Right renal cortex interstitium (tissue), 3 donors: ENCODE results near the gene THNSL1. TPM values are rescaled to one million over a fixed set of nuclear protein-coding genes. Genes with fewer than 3 reads are reported as not detected.
A peak's percentile ranks its signal among the peaks of the same experiment; 100 is the strongest.
"Not testable (repeated sequence)": the region's sequence is repeated elsewhere in the genome, so short reads cannot be mapped to it uniquely, and the experiment has no call there.

ENCODE experiments used
- DNase-seq, 3 donors: peaks; one replicate each; pipeline ENCODE4 v3.0.0-alpha.2; 2013; ENCODE audit warnings: low read depth in 3 of 3, low spot score in 2 of 3
- polyA plus RNA-seq, 3 donors: library from polyadenylated mRNA; unstranded; fragments of 120-200 nt; gene quantifications; one replicate each; pipeline ENCODE4 v1.2.1, GENCODE V29; 2013; ENCODE audit not compliant: insufficient read length in 3 of 3

Gene THNSL1
- polyA plus RNA-seq, 3 donors: 16.7 to 18.8 (median 18.0) TPM

DNA sequence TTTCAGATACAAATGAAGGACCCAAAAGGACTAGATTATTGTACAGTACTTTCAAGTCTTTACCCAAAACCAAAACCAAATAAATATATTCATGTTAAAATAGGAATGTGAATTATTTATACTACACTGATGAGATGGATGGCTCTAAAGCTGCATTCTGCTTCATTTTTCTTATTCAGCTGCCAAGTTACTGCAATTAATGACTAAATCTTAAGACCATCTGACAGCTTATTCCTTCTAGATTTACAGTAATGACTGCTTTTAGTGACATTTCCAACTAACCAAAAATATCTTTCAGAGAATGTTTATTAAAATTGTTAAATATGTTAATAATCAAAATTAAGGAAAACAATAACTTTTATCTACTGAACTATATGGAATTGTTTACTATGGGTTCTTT lies 21.3 kb upstream of the THNSL1 start:
- DNase-seq: no peak

DNA sequence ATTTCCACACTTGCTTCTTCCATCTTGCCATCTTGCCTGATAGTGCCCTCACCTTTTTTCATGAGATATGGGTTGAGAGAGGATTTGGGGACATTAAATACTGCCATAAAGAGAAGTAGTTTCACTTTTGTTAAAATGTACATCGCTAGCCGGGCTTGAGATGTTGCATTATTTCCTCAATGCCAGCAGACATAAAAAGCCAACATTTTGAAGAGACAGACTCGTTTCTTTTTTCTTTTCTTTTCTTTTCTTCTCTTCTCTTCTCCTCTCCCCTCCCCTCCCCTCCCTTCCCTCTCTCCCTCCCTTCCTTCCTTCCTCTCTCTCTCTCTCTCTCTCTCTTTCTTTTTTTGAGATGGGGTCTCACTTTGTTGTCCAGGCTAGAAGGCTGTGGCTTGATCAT lies 18.4 kb upstream of the THNSL1 start:
- DNase-seq: no peak

DNA sequence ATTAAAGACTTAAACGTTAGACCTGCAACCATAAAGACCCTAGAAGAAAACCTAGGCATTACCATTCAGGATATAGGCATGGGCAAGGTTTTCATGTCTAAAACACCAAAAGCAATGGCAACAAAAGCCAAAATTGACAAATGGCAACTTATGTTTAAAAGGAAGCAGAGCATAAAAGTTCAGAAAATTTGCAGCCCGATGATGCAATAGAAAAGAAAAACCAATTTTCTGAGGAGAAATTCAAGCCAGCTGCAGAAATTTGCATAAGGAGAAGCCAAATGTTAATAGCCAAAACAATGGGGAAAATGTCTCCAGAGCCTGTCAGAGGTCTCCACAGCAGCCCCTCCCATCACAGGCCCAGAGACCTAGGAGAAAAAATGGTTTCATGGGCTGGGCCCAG lies 4.8 kb upstream of the THNSL1 start:
- not testable (repeated sequence) for DNase-seq

- DNase-seq: no peak
Measured at GRCh38 chr10:25014579-25014978, 1.8 kb upstream of the THNSL1 start.

DNA sequence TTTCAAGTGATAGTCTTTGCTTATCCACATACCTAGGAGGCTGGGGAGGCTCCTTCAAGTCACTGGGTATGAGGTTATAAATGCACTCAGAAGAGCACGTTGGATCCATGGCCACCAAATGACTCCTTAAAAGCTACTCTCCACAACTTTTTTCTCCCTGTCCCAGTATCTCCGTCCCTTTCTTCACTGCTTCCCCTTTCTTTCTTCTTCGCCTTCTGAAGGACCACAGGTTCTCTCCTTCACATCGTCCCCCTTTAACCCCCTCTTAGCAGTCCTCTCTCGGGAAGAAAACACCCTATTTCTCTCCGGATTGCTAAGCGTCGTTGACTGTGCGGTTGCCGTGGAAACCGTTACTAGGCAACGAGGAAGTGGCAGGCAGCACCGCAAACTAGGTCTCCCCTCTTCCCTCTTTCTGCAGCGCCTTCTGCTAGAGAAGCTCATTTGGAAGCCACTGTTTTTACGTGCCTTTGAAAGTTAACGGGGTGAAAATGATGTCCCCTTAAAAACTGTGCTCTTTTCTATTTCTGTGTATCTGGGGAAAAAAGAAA lies 510 bp upstream of the THNSL1 start, which contains the start of gene ENKUR:
ENKUR (minus strand) TSS at position 331 of the 548 bp plus-strand sequence; CDS start at position 109, 222 bp downstream.
- peak; percentile 96 to 99 (median 97) for DNase-seq

DNA sequence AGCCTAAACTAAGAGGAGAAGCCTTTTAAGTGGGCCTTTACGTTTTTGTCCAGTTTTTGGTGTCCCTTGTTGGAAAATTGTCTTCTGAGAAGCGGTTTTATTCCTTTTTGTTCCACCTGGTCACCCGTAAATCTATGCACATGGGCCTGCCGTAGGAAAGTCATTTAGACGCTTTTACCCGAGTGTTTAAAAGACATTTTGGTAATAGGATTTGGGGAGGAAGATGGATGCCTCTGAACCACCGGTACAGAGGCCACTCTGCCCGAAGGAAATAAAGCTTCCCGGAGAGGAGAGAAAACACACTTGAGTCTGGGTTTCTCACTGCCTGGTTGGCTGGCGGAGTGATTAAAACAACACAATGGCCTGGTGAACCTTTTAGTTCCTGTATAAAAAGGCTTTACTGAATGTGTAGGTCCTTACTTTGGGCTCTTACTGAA lies 760 bp downstream of the THNSL1 start:
- peak in 1 of 3 donors; percentile 73 for DNase-seq

DNA sequence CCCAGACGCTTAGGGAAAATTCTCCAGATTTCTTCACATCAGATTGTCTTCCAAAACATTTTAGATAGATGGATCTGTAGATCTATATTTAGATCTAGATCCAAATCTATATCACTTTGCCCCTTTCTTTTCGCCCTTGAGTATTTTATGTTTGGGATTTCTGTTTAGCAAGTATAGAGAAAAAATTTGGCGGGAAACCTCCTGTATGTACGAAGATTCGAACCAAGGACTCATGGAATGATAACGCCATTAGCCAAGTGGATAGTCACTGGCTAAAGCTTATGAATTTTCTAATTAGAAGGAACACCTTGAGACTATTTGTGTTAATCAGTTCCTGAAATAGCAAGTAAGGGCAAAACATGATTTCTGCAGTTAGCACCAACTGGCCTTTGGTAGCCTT lies 1.2 kb downstream of the THNSL1 start:
- no peak for DNase-seq

DNA sequence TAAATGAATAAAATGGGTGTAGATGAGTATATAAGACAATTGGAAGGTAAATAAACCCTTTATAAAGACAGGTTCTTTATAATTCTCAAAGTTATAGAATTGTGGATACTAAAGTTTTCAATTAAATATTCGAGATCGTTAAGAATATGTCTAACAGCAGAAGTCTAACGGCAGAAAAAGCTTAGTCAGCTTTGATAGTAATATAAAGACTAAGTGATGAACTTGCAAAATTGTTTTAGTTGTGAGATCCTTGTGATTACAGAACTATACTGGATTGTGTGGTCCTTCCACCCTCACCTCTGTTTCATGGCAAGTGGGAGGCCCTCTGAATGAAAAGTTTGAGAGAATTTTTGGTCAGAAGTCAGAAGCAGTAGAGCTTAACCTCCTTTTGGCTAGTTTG lies 2.3 kb downstream of the THNSL1 start:
- DNase-seq: no peak

DNA sequence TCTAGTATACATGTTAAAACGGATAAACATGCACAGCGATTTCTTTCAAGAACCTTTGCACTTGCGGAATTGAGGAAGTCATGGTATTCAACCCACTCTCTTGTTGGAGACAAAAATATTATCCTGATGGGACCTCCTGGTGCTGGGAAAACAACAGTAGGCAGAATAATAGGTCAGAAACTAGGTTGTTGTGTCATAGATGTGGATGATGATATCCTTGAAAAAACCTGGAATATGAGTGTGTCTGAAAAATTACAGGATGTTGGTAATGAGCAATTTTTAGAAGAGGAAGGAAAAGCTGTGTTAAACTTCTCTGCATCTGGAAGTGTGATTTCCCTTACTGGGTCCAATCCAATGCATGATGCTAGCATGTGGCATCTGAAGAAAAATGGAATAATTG lies 6.9 kb downstream of the THNSL1 start:
- DNase-seq: no peak

DNA sequence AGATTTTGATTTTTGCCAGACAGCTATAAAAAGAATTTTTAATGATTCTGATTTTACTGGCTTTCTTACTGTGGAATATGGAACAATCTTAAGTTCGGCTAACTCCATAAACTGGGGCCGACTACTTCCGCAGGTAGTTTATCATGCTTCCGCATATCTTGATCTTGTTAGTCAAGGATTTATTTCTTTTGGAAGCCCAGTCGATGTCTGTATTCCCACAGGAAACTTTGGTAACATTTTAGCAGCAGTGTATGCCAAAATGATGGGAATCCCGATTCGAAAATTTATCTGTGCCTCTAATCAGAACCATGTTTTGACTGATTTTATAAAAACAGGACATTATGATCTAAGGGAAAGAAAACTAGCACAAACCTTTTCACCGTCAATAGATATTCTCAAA lies 8.1 kb downstream of the THNSL1 start:
- no peak for DNase-seq

- DNase-seq: no peak
Measured at GRCh38 chr10:25026463-25026862, 10.1 kb downstream of the THNSL1 start.

GRCh38 chr10:25028711-25029110 lies 12.3 kb downstream of the THNSL1 start:
- no peak for DNase-seq

- no peak for DNase-seq
Measured at GRCh38 chr10:25029519-25029918, 13.1 kb downstream of the THNSL1 start.

DNA sequence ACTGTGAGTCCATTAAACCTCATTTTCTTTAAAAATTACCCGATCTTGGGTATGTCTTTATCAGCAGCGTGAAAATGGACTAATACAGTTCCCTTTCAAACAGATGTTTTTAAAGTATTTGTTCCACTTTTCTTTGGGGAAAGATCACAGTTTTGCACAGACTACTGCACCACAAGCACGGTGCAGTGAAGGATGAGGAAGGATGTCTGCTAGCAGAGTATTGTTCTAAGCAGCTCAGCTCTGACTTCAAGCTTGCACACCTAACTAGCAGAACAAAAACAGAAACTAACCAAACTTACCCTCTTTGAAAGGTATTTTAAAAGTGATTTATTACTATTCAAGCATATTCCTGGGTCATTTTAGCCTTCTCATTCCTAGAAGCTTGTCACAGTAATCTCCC lies 20.0 kb downstream of the THNSL1 start:
- no peak for DNase-seq

DNA sequence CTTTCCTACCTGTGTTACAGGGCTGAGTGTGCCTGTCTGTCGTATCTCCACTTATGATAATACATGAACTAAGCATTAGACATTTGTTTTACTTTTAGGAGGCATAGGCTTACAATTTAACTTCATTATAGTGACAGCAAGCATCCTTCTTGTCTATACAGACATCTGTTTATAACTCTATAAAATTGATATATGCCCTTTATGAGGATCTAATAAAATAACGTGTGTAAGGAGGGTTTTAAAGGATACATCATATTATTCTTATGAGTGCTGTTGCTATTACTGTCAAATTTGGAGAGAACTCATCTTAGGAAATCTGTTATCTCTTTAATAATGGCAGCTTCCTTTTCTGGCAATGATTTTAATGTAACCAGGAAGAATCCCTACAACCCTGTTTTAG lies 21.9 kb downstream of the THNSL1 start:
- no peak for DNase-seq

DNA sequence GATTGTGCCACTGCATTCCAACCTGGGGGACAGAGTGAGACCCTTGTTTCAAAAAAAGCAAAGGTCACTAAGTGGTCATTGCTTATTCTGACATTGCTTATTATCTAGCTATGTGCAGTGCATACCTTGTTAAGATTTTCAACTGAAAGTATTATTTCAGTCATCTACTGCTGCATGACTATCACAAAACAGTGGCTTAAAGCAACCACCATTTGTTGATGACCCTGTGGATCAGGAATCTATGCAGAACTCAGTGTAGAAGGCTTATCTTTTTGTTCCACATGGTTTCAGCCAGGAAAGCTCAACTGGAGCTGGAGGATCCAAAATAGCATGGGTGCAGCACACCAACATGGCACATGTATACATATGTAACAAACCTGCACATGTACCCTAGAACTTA lies 23.1 kb downstream of the THNSL1 start:
- no peak for DNase-seq

DNA sequence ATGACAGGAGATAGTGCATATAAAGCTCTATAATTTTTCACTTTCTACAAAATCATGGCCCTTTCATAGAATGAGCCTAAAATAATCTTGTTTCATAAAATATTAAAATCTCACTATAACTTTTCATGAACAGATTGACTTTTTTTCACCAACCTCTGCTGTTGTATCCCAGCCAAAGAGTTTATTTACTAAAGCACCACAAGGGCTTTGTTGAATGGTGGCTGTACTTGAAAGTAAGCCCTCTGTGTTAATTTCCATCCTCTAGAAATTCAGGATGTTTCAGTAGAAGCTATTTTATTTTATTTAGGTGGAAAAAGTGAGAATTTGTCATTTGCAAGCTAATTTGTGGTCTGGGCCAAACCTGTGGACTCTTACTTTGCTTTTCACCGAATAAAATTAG lies 30.2 kb downstream of the THNSL1 start:
- no peak for DNase-seq

- DNase-seq: no peak
Measured at GRCh38 chr10:25047088-25047487, 30.7 kb downstream of the THNSL1 start.

DNA sequence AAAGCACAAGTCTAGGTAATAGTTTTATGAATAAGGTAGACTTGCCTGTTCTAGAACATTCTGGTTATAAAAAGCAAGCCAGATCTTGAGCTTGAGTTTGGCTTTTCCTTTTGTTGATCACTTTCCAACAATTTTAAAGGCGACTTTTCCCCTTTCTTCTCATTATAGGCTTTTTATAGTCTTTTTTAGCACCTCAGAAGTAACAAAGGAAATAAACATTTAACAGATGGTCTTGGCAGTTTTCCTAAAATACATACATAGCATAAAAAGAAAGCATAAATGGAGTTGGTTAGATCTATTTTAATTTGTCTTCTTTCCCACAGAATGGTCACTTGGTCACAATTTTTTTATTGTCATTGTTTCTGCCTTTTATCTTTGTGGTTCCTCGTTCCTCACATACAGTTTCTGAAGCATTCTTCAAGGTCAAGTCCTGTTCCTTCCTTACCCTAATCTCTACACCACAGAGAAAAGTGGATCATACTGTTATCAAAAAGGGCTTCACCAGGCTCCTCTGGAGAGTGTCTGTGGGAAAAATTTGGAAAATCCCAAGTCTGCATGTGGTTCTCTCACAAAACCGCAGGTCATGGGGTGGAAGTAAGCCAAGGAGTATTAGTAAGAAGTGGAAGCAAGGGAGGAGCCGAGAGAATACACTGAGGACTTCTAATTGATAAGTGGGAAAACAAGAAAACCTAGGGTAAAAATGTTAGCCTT lies 31.3 kb downstream of the THNSL1 start:
- DNase-seq: no peak

GRCh38 chr10:25048450-25048849 lies 32.0 kb downstream of the THNSL1 start:
- no peak for DNase-seq

GRCh38 chr10:25049966-25050365 lies 33.6 kb downstream of the THNSL1 start:
- no peak for DNase-seq

GRCh38 chr10:25050402-25050801 lies 34.0 kb downstream of the THNSL1 start:
- DNase-seq: no peak

GRCh38 chr10:25052012-25052411 lies 35.6 kb downstream of the THNSL1 start:
- DNase-seq: no peak
